A549 (cell line): ENCODE data around the gene RPS14.

Experiments used
- CHD2 ChIP-seq: fragments of 150-350 bp; IDR thresholded peaks from 2 replicates; pipeline ENCODE4 v1.6.1; 2014; ENCODE audit warnings: low read length; ENCODE audit not compliant: partially characterized antibody
- ELK1 ChIP-seq: fragments of 150-350 bp; IDR thresholded peaks from 2 replicates; pipeline ENCODE4 v1.6.1; 2014; ENCODE audit warnings: low read depth, mild to moderate bottlenecking, low read length
- MAFK ChIP-seq: fragments of 450-650 bp; IDR thresholded peaks from 2 replicates; pipeline ENCODE4 v1.6.1; 2014; ENCODE audit not compliant: partially characterized antibody
- NFE2L2 ChIP-seq: fragments of 150-350 bp; conservative IDR thresholded peaks from 2 replicates; pipeline ENCODE4 v1.6.1; 2014; ENCODE audit warnings: low read length
- POLR2A ChIP-seq: IDR thresholded peaks from 2 replicates; pipeline ENCODE4 v1.6.1; 2012; ENCODE audit warnings: mild to moderate bottlenecking, low read length
- TF ChIP-seq, protein P1 (sequence below): fragments of >200 bp; sonication (Bioruptor Twin); formaldehyde crosslinking; IDR thresholded peaks from 3 replicates; pipeline ENCODE4 v1.5.1; 2016

DNA sequence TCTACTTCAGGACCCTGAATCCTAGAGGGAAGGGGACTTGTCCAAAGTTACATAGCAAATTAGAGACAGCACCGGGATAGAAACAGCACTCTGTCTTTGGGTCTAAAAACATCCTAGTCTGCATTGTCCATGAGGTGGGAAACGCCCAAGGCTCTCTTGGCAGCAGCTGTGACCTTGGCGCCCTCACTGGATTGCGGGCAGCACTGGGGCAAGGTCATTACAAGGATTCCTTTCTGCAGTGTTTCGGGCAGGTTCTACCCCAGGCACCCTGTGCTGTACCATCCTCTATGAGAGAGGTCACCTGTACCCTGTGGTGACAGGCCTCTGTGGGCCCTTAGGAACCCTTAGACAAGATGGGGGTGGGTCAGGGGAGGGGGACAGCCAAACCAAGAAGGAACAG, 45.4 kb downstream of the RPS14 start:
- TF ChIP-seq POLR2A: no peak
- TF ChIP-seq, protein P1, sequence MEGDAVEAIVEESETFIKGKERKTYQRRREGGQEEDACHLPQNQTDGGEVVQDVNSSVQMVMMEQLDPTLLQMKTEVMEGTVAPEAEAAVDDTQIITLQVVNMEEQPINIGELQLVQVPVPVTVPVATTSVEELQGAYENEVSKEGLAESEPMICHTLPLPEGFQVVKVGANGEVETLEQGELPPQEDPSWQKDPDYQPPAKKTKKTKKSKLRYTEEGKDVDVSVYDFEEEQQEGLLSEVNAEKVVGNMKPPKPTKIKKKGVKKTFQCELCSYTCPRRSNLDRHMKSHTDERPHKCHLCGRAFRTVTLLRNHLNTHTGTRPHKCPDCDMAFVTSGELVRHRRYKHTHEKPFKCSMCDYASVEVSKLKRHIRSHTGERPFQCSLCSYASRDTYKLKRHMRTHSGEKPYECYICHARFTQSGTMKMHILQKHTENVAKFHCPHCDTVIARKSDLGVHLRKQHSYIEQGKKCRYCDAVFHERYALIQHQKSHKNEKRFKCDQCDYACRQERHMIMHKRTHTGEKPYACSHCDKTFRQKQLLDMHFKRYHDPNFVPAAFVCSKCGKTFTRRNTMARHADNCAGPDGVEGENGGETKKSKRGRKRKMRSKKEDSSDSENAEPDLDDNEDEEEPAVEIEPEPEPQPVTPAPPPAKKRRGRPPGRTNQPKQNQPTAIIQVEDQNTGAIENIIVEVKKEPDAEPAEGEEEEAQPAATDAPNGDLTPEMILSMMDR: no peak
- no peak for TF ChIP-seq NFE2L2
- TF ChIP-seq ELK1: no peak
- no peak for TF ChIP-seq CHD2
- no peak for TF ChIP-seq MAFK
